ENCODE measurements around the gene SVOPL.

Gene SVOPL

GRCh38 chr7:138553805-138554204, 147.4 kb downstream of the SVOPL start:
- DNase-seq, result no peak

GRCh38 chr7:138551102-138551501, 150.1 kb downstream of the SVOPL start:
- no peak for DNase-seq

- DNase-seq, result no peak
These were observed 150.8 kb downstream of the SVOPL start for GRCh38 chr7:138550337-138550736.

GRCh38 chr7:138549082-138549481, 152.1 kb downstream of the SVOPL start:
- no peak for DNase-seq

GRCh38 chr7:138546829-138547228, 154.3 kb downstream of the SVOPL start:
- no peak for DNase-seq

- DNase-seq, result no peak
These were observed 155.0 kb downstream of the SVOPL start for GRCh38 chr7:138546064-138546619.

- DNase-seq, result no peak
These were observed 156.0 kb downstream of the SVOPL start for GRCh38 chr7:138545123-138545522.
